Measurements from ENCODE around the gene FTO.

DNA sequence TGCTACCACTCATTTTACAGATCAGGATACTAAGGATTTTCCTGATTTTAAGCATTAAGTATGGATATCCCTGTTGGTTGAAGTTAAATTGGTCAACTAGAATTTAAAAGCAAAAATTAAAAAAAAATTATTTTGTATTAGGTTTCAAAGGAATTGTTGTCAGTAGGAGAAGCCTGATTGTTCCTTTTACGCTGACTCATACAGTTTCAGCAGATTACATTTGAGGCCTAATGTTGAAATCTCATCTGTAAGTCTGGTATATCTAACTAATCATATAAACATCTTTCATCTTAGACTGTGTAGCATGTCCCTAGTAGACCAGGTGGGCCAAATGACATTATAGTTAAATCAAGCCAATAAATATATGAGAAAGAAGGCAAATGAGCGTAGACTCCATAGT is 83.5 kb downstream of the FTO start:
- TF ChIP-seq, protein P1, sequence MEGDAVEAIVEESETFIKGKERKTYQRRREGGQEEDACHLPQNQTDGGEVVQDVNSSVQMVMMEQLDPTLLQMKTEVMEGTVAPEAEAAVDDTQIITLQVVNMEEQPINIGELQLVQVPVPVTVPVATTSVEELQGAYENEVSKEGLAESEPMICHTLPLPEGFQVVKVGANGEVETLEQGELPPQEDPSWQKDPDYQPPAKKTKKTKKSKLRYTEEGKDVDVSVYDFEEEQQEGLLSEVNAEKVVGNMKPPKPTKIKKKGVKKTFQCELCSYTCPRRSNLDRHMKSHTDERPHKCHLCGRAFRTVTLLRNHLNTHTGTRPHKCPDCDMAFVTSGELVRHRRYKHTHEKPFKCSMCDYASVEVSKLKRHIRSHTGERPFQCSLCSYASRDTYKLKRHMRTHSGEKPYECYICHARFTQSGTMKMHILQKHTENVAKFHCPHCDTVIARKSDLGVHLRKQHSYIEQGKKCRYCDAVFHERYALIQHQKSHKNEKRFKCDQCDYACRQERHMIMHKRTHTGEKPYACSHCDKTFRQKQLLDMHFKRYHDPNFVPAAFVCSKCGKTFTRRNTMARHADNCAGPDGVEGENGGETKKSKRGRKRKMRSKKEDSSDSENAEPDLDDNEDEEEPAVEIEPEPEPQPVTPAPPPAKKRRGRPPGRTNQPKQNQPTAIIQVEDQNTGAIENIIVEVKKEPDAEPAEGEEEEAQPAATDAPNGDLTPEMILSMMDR (IDR thresholded peaks at IDR 0.05) = no peak
- no peak for TF ChIP-seq POLR2A (IDR thresholded peaks at IDR 0.05)
- TF ChIP-seq POLR2AphosphoS5 (IDR thresholded peaks at IDR 0.05) = no peak
- no peak for TF ChIP-seq EP300 (IDR thresholded peaks at IDR 0.05)
